Activated effector memory CD4-positive, alpha-beta T cell treated with anti-CD3 and anti-CD28 coated beads, Interleukin-2, amount 50 U/mL, for 16 hours (primary cell): ENCODE measurements around the gene CLMP.
"Not testable (repeated sequence)": the region's sequence is repeated elsewhere in the genome, so short reads cannot be mapped to it uniquely, and the experiment has no call there.

ENCODE experiments used
- DNase-seq: peaks from one replicate; pipeline ENCODE4 v3.0.0-alpha.2; 2020

CLMP gene

DNA sequence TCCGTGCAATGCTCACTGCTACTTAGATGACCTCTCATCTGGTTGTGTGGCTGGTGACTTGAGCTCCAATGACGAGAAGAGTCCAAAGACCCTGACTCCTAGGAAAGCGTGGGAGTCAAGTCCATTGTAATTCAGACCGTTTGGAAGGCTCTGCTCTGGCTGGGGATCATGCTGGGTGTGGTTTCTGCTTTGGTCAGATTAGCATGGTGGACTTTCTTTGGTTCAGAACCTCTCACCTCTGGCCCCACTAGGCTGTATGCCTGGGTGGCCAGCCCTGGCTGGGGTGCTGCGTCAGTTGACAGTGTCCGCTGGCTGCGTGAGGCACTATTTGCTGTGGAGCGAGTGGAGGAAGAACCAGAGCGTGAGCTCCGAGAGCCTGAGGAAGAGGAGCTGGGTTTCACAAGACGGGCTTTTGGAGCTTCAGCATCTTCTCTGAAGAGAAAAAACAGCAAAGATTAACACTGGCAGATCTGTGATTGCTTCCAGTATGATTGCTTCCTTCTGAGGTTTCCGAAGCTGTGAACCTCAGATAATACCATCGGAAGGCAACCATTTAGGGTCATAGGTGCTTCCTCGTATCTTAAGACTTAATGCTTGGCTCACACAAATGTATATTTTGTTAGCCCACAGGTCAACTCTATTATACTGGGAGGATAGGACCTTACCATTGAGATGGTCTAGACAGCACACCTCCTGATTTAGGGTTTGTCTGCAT is 121.5 kb downstream of the CLMP start:
- no peak for DNase-seq

DNA sequence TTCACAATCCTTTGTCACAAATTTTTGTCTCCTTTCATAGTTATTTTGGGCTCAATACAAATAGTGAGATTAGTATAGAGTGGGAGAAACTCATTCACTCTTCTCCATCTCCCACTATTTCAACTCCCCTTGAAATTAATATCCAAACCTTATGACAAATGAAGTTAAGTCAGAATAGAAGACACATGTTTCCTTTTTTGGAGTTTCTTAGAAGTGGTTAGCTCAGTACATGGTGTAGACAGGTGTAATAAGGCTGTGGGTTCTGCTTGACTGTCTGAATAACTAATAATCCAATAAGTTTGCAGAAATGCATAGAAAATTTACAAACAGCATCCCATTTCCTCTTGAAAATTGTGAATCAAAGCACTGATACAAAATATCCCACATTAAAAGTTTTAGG is 122.3 kb downstream of the CLMP start:
- DNase-seq: no peak

DNA sequence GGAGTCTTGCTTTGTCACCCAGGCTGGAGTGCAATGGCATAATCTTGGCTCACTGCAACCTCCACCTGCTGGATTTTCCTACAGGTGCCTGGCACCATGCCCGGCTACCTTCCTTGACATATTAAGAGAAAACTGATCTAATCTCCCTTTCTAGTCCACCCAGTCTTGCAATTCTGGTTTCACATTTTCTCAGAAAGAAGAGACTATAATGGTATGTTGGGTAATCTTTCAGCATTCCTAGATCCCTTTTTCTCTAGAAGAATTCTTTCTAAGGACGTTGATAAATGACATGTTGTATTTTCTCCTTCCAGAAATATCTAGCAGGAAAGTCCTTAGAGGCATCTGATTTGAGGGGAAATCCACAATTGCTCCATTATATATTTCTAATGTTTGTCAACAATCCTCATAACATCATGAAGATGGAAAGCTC is 122.7 kb downstream of the CLMP start:
- no peak for DNase-seq

DNA sequence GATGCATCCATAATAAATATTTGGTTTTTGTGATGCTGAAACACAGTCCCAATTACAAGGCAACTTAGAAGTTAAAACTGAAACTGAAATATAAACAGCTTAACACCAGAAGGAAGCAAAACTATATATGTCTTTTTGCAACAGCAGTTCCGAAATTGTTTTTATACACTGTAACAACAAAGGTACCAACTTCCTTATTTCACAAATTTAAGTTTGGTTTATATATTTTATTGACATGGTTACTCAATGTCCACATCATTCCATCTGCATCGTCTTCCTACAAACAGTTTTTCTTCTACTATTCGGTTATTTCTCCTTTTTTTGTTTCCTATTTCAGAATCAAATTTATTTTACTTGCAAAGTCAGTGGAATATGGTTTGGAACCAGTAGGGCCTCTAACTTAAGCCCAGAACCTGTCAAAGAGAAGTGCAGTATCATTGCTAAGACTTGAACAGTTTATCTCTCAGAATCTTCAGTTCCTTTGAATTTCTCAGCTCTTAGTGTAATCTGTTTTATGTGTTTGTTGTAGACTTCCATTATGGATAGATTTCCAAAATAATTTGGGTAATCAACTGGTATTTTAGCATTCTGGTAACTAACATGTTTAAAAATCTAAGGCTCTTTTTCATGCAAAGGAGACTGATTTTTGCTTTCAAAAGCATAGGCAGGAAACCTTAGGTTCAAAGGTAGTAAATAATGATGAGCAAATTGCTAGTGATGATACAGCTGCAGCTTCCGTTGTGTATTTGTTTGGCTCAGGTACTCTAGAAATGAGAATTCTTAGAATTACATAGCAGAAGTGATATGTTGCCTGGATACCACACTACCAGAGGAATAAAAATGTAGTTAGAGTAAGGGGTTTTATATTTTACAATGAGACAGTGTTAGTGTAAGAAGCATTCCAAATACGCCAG is 124.9 kb downstream of the CLMP start:
- no peak for DNase-seq

DNA sequence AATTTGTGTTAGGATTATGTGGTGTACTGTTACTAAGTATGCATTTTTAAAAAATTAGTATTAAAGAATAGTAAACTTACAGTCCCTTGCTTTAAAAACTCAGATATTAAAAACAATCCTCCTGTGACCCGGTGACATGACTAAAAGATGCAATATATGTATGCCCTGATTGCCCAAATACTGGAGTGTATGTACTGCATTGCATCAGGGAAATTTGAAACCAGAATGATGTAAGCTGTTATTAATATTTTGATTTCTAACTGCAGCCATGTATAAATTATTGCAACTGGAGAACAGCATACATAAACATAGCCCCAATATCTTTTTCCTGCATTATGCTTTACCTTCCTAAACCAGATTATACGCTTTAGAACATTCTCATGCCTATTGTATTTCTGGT is 129.4 kb downstream of the CLMP start:
- no peak for DNase-seq

DNA sequence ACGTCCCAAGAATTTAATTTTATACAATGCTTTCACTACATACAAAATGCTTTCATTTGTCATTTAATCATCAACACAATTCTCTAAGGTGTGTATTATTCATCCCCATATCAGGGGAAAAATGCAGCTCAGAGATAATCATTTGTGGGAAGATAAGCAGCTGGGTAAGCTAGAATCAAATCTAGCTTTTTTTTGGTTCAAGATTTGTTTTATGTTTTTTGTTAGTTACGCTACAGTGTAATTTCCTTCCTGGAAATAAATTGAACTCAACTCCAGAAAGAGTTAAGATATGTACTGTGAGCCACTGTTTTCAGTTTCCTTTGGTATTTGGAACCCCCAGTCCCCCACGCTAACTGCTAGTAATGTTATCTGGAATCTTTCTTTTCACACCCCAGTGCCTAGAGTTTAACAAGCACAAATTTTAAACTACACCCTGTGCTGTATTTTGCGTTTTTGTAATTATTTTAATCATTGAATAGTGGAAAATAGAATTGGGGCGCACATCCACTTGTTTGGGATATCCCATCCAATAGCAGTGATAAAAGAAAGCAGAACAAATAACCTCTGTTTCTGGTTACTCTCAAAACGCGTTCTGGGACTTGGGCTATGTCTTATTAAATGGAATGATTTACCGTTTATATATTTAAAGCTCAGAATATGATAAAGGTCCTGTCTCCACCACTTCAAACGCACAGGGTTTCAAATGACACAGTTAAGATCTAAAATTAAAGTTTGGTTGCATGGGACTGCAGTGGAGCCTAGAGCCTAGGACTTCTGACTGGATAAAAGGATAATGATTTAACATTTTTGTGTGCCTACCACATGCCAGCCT is 131.0 kb downstream of the CLMP start:
- no peak for DNase-seq

DNA sequence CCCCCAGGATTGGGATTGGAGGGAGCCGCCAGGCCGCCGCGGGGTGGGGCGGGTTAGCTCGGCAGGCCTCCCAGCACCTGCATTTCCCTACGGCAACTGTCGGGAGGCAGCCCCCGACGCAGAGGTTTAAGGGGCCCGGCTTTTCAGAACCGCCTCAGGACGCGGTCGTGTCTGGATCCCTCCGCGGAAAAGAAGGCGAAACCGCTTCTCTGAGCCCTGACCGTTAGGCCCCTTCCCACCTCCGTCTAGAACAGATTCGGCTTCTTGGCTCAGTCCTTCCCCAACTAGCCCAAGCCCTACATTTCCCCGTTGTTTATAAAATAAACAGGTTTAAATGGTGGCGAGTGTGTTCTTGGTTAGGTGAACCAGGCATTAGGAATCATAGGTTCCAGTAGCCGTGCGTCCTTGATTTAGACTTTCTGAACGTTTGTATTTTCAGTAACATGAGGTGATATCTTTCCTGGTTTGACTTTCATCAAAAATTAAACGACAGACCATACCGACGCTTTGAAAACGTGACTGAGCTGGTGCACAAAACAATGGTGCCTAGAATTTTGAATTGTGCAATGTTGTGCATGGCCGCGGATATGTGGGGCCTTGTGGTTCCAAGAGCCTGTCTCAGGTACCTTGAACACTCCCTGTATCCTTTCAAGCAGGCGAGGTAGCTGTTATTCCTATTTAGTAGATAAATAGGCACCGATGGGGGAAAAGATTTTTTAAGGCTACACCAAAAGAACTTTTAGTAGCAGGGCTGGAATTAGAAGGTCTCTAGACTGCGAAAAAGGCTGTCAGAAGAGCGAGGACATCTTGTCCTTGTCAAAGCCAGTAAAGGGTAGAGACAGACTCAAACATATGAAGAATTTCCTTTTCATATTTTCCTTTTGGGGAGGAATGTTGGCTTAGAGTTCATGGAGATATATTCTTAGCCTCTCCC is 131.9 kb downstream of the CLMP start:
- DNase-seq: peak; percentile 76

DNA sequence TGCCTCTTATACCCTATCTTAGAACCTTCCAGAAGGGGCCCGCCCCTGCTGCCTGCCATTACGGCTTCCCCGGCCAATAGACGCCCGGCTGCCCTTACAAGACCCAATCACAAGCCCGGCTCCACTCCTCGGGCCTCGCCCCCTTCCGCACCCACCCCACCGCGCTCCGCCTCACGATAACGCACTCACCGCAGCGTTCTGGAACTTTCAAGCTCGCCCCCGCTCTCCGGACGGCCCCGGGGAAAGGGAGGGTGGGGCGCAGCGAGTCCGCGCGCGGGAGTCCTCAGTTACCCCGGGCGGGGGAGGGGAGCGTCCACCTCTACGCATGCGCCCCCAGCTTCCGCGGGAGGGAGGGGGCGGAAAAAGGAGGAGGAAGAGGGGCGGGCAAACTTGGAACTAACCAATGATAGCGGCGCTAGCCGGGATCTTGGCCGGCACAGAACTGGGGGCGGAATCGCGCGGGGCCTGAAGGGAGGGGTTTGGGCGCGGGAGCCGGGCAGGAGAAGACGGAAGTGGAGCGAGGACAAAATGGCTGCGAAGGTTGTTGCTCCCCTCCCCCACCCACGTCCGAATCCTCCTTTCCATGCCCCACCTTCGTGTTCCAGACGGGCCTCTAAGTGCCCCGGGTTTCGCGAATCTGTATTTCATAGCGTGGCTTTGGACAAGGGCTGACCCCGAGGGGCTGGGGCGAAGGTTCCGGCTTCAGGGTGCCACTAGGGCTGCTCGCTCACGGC is 132.7 kb downstream of the CLMP start:
- DNase-seq: peak; percentile 100

DNA sequence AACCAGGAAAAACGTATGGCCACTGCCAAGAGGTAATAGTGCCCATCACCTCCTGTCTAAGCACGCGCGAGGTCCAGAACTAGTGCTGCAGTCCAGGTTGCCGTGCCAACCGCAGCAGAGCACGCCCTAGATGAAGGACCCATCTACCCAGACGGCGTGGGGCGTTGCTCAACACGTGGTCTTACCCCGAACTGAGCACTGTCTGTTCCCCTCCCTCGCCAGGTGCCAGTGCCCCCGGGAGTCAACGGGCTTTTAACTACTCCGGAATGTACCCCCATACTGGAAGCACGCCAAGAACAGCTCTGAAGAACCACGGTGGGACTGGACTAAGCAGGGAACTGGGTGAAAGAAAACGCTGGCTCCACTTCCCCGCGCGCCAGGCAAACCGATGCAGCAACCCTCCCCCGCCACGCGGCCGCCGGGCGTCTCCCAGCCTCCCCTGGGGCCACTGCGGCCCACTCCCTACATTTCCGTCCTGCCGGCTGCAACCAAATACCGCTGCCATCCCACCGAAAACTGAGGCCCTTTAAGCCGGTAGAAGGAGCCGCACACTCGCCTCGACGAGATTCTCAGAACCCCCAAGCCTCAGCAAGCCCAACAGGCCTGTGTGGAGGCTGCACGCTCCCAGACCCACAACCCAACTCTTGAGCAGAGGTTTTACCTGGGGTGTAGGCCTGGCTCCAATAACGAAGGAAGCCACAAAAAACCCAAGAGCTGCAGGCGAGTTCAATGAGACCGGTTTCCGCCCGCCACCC is 133.5 kb downstream of the CLMP start, which contains the start of gene HSPA8:
Gene HSPA8 (minus strand): TSS at position 734 of the 755 bp plus-strand sequence. CDS start 812 bp downstream, outside the sequence.
- DNase-seq: peak; percentile 89

DNA sequence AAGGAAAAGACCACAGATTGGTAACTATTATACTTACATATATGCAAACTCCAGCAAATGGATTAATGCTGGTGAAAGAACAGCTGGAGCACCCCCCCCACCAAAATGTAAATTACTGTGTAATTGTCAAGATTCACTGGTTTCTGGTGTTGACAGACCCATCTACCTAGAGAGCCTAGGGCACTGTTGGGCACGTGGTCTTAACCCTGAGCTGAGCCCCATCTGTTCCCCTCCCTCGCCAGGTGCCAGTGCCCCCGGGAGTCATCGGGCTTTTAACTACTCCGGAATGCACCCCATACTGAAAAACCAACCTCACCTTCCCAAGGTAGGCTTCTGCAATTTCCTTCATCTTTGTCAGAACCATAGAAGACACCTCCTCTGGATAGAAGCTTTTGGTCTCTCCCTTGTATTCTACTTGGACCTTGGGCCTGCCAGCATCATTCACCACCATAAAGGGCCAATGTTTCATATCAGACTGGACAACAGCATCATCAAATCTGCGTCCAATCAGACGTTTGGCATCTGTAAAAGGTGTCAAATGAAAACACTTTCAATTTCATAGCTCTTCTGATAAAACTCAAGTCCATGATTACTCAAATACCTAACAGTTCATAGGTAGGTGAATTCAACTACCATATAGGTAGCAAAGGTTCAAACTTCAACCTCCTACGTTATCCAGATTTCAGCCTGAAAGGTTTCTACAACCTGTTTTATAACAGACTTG is 134.6 kb downstream of the CLMP start:
- peak; percentile 69 for DNase-seq

DNA sequence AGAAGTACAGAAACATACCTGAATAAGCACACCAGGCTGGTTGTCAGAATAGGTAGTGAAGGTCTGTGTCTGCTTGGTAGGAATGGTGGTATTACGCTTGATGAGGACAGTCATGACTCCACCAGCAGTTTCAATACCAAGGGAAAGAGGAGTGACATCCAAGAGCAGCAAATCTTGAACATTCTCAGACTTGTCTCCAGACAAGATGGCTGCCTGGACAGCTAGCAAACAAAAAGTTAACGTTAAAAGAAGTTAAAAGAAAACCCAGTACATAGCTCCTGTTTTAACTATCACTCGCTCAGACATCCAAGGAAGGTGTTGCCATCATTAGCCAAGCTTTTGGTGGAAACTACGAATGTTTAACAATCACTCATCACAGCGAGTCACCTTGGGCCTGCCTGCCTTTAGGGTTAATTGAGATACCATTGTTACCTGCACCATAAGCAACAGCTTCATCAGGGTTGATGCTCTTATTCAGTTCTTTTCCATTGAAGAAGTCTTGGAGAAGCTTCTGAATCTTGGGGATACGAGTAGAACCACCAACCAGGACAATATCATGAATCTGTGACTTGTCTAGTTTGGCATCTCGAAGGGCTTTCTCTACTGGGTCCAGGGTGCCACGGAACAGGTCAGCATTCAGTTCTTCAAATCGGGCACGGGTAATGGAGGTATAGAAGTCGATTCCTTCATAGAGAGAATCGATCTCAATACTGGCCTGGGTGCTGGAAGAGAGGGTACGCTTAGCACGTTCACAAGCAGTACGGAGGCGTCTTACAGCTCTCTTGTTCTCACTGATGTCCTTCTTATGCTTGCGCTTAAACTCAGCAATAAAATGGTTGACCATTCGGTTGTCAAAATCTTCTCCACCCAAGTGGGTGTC is 135.8 kb downstream of the CLMP start:
- not testable (repeated sequence) for DNase-seq

DNA sequence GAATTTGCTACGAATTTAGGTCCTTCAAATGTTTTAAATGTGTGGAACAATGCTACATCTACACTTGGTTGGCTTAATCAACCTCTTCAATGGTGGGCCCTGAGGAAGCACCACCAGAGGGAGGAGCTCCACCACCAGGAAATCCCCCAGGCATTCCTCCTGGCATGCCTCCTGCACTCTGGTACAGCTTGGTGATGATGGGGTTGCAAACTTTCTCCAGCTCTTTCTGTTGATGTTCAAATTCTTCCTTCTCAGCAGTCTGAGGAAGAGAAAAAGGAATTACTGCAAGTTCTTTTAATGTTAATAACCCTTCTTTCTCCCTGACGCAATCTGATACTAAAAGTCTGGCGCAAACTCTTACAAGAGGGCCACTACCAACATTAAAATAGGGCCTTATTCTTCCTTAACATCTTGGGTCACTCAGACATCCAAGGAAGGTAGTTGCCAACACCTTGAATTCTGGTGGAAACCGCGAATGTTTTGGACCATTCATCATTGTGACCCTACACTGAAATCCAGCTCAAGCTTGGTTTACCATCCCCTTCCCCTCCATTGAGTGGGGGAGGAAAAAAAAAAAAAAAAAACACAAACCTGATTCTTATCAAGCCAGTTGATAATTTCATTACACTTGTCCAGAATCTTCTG is 137.3 kb downstream of the CLMP start:
- peak; percentile 69 for DNase-seq

DNA sequence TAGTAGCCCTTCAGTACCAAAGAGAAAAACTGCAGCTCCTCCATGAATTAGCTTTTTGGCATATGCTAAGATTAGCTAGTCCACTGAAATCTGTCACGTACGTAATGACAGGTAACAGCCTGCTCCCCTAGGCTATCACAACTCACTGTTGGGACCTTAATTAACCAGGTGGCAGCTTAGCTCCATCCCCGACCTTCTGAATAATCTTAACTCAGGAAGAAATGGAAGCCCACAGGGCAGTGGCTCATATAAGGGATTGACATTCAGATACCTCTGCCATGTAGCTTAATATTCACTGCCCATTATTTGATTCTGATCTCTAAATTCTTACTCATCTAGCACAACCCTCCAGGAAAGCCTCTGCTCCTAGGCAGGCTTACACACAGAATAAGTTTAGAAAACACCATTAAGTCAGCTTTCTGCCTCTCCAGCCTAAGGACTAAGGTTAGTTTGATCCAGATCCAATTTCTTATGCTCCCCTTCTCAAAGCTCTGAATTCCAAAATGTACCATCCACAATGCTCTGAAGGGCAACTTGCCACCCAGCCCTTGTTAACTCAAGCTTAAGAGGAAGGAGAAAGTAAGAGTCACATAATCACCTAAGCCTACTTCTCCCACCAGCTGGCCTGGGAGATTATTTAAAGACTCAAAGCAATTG is 138.1 kb downstream of the CLMP start:
- DNase-seq: no peak

DNA sequence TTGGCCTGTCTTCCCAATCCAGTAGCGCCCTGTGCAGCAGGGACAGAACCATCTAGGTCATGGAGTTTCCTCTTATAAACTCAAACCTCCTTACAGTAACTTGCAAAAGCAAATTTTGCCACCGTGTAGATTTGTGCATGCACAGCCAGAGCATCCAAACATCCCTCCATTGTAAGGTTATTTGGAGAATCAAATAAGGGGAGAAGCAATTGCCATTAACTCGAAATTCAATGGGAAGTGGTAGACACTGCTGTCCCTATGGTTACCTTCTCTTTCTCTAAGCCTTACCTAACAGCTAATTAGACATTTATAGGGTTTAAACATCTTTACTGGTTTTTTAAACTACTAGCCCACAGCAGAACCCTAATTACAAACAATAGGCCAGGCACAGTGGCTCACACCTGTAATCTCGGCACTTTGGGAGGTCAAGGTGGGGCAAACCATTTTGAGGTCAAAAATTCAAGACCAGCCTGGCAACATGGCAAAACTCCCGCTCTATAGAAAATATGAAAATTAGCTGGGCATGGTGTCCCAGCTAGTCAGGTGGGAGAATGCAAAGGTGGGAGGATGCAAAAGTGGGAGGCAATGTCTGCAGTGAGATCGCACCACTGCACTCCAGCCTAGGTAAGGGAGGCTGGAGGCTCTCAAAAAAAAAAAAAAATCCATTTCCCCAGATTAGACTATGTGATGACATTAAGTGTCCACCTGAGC is 139.7 kb downstream of the CLMP start:
- DNase-seq: no peak

DNA sequence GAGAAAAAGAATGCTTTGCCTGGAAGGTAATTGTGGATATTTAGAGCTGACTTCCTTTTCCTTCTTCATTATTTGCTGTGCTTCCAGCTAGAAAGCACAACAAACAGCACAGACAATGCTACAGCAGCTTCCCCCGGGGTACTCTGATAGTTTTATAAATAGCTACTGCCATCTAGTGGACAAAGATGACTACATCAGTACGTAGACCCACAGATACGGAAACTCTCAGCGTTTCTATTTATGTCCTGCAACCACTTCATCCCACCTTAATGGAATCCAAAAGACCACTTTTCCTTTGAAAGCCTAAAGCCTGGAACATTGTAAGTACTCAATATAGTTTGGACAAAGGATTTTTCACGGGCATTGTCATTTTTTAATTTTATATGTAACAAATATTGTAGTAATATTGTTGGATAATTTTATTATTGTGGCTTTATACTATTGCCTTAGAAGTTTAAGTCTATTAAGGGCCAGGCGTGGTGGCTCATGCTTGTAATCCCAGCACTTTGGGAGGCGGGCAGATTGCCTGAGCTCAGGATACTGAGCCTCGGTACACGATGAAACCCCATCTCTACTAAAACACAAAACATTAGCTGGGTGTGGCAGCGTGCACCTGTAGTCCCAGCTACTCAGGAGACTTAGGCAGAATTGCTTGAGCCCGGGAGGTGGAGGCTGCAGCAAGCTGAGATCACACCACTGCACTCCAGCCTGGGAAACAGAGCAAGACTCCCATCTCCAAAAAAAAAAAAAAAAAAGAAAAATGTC is 140.6 kb downstream of the CLMP start:
- no peak for DNase-seq
